Panc1 (cell line): ENCODE results near the gene CCR7.

Experiments
- POLR2AphosphoS5 ChIP-seq: IDR thresholded peaks from 2 replicates; pipeline ENCODE4 v1.6.1; 2012; ENCODE audit warnings: mild to moderate bottlenecking, low read depth, low read length, moderate library complexity
- SIN3A ChIP-seq: IDR thresholded peaks from 2 replicates; pipeline ENCODE4 v1.6.1; 2012; ENCODE audit warnings: low read depth, mild to moderate bottlenecking, low read length, moderate library complexity, borderline replicate concordance; ENCODE audit not compliant: insufficient read depth
- TF ChIP-seq, protein P1 (sequence below): fragments of 450-650 bp; IDR thresholded peaks from 2 replicates; pipeline ENCODE4 v1.5.1; 2017; ENCODE audit warnings: mild to moderate bottlenecking
- TF ChIP-seq, protein P2 (sequence below), 2 experiments: IDR thresholded peaks; 2 replicates each; pipeline ENCODE4 v1.6.1; 2011 to 2012; ENCODE audit warnings: low read depth in 2 of 2, control low read depth in 1 of 2, low read length in 1 of 2, mild to moderate bottlenecking in 1 of 2, moderate library complexity in 1 of 2; ENCODE audit not compliant: insufficient read depth in 1 of 2

DNA sequence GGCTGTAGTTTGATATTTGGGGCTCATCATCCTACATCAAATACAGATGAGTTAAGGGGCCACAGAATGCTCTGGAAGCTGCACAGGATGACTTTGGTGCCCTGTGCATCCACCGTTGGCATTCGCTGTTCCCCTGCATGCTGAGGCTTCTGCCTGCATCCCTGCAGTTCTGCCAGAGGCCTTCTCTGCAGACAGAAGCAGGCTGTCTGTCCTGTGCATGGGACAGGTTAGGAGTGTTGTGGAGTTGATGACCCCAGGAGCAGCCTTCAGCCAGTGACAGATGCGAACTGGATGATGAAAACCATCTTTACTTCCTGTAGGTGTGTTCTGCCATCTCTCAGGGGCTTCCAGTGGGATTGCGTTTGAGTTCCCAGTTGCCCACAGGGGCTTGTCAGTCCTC is 50.3 kb downstream of the CCR7 start:
- TF ChIP-seq, protein P1, sequence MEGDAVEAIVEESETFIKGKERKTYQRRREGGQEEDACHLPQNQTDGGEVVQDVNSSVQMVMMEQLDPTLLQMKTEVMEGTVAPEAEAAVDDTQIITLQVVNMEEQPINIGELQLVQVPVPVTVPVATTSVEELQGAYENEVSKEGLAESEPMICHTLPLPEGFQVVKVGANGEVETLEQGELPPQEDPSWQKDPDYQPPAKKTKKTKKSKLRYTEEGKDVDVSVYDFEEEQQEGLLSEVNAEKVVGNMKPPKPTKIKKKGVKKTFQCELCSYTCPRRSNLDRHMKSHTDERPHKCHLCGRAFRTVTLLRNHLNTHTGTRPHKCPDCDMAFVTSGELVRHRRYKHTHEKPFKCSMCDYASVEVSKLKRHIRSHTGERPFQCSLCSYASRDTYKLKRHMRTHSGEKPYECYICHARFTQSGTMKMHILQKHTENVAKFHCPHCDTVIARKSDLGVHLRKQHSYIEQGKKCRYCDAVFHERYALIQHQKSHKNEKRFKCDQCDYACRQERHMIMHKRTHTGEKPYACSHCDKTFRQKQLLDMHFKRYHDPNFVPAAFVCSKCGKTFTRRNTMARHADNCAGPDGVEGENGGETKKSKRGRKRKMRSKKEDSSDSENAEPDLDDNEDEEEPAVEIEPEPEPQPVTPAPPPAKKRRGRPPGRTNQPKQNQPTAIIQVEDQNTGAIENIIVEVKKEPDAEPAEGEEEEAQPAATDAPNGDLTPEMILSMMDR = no peak
- TF ChIP-seq POLR2AphosphoS5 (no peak), SIN3A (no peak)
- TF ChIP-seq, protein P2, sequence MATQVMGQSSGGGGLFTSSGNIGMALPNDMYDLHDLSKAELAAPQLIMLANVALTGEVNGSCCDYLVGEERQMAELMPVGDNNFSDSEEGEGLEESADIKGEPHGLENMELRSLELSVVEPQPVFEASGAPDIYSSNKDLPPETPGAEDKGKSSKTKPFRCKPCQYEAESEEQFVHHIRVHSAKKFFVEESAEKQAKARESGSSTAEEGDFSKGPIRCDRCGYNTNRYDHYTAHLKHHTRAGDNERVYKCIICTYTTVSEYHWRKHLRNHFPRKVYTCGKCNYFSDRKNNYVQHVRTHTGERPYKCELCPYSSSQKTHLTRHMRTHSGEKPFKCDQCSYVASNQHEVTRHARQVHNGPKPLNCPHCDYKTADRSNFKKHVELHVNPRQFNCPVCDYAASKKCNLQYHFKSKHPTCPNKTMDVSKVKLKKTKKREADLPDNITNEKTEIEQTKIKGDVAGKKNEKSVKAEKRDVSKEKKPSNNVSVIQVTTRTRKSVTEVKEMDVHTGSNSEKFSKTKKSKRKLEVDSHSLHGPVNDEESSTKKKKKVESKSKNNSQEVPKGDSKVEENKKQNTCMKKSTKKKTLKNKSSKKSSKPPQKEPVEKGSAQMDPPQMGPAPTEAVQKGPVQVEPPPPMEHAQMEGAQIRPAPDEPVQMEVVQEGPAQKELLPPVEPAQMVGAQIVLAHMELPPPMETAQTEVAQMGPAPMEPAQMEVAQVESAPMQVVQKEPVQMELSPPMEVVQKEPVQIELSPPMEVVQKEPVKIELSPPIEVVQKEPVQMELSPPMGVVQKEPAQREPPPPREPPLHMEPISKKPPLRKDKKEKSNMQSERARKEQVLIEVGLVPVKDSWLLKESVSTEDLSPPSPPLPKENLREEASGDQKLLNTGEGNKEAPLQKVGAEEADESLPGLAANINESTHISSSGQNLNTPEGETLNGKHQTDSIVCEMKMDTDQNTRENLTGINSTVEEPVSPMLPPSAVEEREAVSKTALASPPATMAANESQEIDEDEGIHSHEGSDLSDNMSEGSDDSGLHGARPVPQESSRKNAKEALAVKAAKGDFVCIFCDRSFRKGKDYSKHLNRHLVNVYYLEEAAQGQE (IDR thresholded peaks at IDR 0.05; ENCODE audit: insufficient read depth in 1 of 2, low read depth in 2 of 2, low read length in 1 of 2) = no peak
